HG03064 (cell line): ENCODE results near the gene TBX1.

ENCODE experiments used
- ATAC-seq: cut with Tn5 transposase; IDR thresholded peaks from one replicate; pipeline ENCODE4 v1.9.1; 2021; ENCODE audit warnings: low read depth; ENCODE audit not compliant: unreplicated experiment

Gene TBX1

DNA sequence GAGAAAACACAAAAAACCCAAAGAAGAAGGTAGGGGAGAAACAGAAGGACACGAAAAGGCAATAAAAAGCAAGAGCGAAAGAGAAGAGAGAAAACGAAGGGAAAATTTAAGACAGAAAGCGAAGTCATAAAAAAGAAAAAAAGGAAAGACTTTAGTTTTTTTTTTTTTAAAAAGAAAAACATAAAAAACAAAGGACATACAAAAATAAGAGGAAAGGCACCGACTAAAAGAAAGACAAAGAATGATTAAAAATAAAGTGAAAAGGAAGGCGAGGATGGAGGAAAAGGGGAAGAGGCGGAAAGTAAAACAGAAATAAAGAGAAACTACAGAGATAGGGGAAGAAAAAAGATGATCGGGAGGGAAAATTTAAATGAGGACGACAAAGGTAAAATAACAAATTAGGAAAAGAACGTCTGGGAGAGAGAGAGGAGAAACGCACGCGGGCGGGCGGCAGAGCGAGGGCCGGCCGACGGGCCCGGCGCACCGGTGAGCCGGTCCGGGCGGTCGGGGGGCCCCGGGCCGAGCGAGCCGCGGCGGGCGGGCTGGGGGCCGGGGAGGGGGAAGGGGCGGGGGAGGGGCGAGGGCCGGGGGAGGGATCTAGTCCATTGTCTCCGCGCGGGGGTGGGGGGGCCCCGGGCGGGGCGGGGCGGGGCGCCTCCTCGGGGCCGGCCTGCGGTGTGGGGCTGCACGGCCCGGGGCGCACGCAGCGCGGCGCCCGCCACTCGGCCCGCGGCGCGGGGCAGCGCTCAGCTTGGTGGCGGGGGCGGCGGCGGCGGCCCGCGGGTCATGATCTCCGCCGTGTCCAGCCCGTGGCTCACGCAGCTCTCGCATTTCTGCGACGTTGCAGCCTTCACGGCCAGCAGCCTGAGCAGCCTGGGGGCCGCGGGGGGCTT, at the start of gene TBX1:
TBX1 (plus strand) TSS at position 721 of the 893 bp plus-strand sequence; CDS start at position 787, 66 bp downstream.
- ATAC-seq, result no peak

DNA sequence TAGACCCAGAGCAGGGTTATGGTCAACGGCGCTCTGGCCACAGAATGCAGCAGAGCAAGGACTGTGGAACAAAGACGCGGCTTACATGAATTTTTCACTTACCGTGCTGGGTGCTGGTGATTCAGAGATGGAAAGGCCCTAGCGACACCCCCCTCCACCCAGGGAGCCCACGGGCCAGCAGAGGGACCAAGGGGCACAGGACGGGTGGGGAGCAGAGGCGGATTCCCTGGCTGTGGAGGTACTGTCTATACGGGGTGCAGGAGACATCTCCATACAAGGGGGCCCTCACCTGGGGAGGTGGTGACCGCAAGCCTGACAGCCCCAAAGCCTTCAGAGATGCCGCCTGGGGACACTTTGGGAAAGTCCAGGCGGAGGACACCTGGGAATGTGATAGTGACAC, 47.3 kb upstream of the TBX1 start:
- no peak for ATAC-seq

GRCh38 chr22:19713650-19714311, 46.8 kb upstream of the TBX1 start:
- ATAC-seq, result no peak

GRCh38 chr22:19714312-19715187, 46.0 kb upstream of the TBX1 start, which contains the start of gene SEPTIN5:
Gene SEPTIN5, plus strand, starts transcription at chr22:19714503. Its CDS starts 86 bp downstream, at chr22:19714589.
- ATAC-seq, result no peak

DNA sequence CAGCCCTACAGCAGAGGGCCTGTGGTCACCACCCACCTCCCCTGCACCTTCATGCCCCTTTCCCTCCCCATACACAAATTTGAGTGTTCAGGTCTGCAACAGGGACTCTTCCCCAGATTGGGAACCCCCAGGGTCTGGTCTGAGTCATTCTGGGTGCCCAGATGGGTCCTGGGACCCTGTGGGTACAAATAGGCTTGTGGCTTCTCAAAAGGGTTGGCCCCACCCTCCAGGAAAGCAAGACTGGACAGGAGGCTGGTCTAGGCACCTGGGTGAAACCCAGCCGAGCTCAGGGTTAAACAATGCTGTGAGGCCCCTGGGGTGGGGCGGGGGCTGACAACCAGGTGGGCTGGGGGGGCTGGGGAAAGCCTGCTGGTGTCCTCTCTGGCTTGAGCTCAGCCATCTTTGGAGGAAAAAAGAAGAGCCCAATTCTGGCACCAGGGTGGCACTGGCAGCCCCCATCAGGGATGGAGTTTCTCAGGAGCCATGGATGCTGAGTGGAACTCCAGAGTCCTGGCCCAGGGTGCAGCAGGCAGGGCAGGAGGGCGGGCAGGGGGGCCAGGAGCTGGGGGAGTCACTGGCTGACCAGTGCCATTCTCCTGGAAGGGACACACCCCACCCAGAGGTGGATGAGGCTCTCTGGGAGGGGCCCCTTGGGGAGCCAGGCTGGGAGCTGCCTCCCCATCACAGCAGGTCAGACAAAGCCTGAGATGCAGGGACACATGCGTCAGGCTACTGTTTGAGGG, 45.2 kb upstream of the TBX1 start:
- ATAC-seq, result no peak

DNA sequence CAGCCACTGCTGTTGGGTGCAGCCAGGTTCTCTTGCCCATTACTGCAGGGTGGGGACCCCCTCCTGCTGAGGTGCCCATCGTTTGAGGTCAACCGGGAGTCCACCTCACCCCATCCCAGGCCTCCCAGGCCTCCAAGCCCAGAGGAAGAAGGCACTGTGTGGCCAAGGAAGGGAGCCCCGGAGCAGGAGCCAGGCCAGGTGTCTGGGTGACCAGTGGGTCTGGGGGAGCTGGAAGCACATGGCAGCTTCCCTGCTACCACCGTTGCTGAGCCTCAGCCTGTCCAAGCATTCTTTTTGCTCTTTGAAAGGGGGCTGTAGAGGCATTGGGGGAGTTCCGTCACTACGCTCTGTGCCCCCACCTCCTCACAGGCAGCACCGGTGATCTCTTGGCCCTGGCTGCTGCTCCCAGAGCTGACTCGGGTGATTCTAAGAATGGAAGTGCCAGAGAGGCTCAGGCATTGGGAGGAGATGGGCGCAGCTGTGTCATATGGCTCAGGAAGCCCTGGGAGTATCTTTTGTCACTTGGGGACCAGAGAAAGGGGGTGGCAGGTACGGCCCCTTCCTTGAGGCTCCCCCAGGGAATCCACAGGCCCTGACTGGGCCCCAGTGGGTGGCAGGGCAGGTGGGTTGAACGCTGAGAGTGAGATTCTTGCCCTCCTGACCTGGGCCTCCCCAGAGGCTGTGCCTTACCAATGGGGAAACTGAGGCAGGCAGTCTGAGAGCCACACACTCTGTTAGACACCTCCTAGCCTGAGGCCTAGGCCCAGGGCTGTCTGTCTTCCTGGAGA, 44.3 kb upstream of the TBX1 start:
- ATAC-seq, result no peak

DNA sequence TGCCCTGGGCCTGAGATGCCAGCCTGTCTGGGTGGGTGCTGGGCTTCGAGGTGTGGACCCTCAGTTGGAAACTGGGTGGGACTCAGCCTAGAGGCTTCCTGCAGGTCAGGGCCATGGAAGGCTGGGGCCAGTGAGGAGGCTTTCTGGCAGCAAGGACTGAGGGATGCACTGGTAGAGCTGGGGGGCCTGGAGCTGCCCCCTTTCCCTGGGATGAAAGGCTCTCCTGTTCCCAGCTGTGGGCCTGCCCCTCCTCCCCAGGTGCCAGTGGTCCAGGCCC, 43.8 kb upstream of the TBX1 start:
- no peak for ATAC-seq

DNA sequence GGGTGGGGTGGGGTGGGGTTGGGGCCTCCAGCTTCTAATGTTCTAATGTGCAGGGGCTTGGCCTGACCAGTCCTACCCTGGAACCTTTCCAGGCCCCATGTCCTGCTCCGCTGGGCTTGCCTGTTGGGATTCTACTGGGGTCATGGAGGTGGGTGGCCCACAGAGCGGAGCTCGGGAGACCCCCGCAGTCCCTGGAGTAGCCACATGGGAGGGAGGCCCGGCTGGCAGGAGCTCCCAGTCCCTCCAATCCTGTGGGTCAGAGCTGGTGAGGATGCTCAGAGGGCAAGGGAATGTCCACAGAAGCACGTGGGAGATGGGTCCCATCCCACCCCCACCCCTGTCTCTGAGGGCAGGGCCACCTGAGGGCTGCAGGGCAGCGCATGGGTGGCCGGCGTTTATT, 43.4 kb upstream of the TBX1 start:
- ATAC-seq, result no peak

GRCh38 chr22:19717691-19718455, 42.7 kb upstream of the TBX1 start:
- no peak for ATAC-seq

- no peak for ATAC-seq
Observed at GRCh38 chr22:19718456-19719049, 42.0 kb upstream of the TBX1 start.

DNA sequence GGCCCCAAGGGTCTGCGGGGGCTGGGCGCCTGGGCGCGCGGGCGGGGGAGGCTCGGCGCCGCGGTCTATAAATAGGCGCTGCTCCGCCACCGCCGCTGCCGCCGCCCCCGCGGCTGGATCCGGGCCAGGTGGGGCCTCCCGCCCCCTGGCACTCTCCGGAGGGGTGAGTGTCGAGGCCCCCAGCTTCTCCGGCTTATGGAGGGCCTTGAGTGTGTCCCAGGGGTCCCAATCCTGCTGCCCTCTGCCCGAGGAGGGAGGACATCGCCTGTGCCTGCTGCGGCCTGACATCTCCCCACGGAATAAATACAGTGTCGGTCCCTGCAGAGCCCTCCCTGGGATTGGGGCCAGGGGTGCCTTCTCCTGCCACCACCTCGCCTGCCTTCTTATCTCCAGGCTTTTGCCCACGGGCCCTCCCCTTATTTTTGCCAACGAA, 41.5 kb upstream of the TBX1 start:
- no peak for ATAC-seq

DNA sequence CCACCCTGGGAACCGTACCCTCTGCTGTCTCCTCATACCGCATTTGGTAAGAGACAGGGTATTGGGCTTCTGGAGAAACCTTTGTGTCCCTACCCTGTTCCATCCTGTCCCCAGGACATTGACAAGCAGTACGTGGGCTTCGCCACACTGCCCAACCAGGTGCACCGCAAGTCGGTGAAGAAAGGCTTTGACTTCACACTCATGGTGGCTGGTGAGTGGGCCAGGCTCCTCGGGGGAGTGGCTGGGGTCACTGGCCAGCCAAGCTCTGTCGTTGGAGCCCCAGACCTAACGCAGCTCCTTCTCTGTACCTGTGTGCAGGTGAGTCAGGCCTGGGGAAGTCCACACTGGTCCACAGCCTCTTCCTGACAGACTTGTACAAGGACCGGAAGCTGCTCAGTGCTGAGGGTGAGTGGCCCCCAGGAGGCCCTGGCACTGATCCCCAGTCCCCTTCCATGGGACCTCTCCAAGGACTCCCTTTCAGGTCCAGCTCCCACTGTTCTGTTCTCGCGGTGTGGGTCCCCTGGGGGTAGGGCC, 41.0 kb upstream of the TBX1 start:
- no peak for ATAC-seq

- no peak for ATAC-seq
Observed at GRCh38 chr22:19720150-19720827, 40.3 kb upstream of the TBX1 start.

DNA sequence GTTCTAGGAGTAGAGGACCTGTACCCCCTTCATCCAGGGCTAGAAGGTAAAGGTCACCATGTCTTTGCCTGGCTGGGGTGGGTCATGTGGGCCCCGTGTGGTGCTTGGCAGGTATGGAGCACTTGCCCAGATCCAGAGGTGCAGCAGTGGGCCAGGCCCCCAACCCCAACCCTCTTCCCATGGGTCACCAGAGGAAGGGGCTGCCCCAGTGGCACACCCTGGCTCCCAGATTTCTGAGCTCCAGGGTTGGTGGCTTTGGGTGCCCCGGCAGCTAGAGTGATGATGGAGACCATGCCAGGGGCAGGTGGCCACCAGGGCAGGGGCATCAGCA, 39.6 kb upstream of the TBX1 start:
- no peak for ATAC-seq

- no peak for ATAC-seq
Observed at GRCh38 chr22:19721330-19722177, 39.0 kb upstream of the TBX1 start.

DNA sequence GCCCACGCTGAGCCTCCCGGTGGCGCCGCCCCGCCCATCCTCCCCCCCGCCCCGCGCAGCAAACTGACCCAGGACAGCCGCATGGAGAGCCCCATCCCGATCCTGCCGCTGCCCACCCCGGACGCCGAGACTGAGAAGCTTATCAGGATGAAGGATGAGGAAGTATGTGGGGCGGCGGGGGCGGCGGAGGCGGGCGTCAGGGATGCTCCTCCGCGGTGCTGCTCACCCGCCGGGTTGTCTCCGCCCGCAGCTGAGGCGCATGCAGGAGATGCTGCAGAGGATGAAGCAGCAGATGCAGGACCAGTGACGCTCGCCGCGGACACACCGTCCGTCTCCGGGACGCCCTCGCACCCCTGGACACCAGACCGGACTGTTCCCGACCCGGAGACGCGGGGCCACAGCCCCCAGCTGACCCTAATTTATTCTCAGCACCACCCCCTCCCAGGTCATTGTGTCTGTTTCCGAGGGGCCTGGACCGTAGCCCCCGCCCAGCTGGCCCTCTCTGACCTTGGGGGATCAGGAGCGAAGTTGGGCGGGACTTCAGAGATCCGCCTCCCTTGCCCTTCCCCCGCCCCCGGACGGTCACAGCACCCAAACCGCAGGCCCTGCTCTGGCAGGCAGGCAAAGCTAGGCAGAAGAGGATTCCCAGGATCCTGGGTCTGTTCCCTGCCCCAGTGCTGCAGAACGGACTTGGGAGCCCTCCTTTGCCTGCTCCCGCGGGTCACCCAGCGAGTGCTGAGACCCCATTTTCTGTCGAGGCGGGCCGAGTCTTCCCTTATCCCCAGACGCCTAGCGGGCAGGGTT, 38.2 kb upstream of the TBX1 start:
- ATAC-seq, result no peak
